HG03354 (cell line): ENCODE results near the gene CHN1.

Source experiments
- ATAC-seq: cut with Tn5 transposase; IDR thresholded peaks from one replicate; pipeline ENCODE4 v1.9.1; 2021; ENCODE audit warnings: mild to moderate bottlenecking; ENCODE audit not compliant: unreplicated experiment, poor library complexity, severe bottlenecking

Gene CHN1

DNA sequence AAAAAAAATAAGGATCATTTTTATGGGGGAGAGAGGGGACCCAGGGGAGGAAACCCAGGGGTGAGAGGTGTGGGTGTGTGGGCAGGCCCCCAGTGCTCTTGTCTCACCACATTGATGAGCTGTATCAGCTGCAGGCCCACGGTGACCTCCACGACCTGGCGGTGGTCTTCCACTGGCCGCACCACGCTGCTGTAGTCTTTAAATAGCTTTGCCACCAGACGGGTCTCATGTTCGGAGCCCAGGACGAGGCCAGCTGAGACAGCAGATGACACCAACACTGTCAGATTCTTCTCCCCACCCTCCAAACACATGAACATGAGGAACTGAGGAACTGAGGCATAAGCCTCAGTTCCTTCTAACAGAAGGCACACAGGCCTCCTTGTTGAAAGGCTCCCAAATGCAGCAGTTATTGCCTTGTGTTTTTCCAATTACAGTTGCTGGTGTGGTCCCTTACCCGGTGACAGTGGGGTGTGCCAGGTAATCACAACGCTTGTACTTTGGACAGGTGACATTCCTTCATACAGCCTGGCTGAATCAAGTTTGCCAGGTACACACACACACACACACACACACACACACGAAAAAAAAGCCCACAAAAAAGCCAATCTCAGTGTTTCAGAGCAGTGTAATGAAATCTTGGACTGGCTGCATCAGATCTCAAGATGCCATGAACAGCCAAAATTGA, 245.7 kb downstream of the CHN1 start:
- ATAC-seq: no peak

DNA sequence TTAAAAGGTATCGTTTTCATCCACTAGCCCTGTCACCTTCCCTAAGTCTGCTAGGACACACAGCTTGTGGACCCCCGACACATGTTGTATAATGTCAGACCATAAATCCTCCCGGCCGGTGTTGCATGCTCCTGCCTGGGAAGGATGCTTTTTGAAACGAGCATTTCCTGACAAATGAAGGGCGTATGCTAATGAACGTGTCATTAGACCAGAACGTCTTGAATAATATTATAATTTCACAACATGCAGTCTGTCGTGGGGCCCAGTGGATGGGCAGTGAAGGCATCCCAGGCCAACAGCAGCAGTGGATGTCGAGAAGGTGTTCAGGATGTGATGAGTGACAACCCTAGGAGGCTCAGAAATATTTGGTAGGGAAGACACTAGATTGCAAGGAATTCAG, 248.4 kb downstream of the CHN1 start:
- ATAC-seq: no peak

DNA sequence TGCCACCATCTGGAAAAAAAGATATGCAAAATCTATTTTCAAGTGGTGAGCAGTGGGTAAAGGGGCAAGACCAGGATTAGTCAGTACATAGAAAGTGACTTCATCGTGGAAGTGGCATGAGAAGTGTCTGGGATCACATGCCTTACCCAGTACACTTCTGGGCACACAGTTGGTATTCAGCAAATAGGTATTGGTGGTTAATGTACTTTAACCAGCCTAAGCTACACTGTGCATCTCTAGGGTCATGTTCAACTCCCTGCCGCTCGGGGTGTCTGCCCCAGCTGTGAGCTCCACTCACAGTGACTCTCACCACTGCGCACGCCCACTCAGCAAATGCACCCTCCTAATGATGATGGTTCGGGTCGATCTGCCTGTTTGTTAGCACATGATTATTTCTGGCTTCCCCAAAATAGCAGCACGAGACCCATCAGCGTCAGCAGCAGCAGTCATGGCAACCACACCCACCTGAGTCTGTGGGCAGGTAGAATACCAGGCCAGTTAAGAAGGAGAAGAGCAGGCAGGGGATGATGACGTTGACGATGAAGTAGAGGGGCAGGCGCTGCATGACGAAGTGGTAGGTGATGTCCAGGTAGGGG, 252.0 kb downstream of the CHN1 start:
- peak; percentile 24 for ATAC-seq

- peak; percentile 92 for ATAC-seq
These were observed 252.7 kb downstream of the CHN1 start for GRCh38 chr2:174752403-174753037.

DNA sequence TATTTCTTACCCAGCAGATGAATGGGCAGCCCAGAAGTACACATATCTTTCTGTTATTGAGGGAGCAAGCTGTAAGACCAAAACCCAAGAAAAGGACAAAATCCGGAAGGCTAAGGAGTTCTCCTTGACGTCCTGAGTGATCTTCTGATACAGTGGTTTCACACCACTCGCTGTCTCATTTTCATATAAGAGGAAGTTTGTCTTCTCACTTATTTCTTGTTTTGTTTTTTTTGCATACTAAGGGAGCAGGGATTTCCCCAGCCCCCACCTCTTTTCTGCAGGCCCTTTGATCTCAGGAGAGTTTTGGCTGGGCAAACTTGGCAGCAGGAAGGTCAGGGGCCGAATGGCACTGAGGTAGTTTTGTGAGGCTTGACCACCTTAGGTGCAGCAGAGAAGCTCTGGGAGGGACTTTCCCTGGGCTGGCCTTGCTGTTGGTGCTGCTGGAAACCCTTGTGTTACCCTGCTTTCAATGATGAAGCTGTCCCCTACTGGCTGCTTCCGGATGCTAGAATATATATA, 254.2 kb downstream of the CHN1 start:
- peak; percentile 54 for ATAC-seq

- ATAC-seq: no peak
These were observed 255.4 kb downstream of the CHN1 start for GRCh38 chr2:174749793-174750192.

- ATAC-seq: no peak
These were observed 256.2 kb downstream of the CHN1 start for GRCh38 chr2:174748948-174749347.
